Effector memory CD8-positive, alpha-beta T cell (primary cell): ENCODE data around the gene HNRNPK.
A peak's percentile ranks its signal among the peaks of the same experiment; 100 is the strongest.
"Not testable (repeated sequence)": the region's sequence is repeated elsewhere in the genome, so short reads cannot be mapped to it uniquely, and the experiment has no call there.

ENCODE experiments used
- ATAC-seq: fragments of 150-1000 bp; cut with Tn5 transposase; replicated peaks from 2 replicates; pipeline ENCODE4 v1.10.0; 2021; ENCODE audit warnings: mild to moderate bottlenecking, moderate library complexity
- DNase-seq, 3 experiments: peaks; one replicate each; pipeline ENCODE4 v3.0.0; 2021
- H3K27ac Mint-ChIP-seq, 2 donors: one replicate each; pipeline ENCODE4 v1.8.0; 2022; ENCODE audit warnings: mild to moderate bottlenecking in 2 of 2, mixed read lengths in 2 of 2, moderate library complexity in 2 of 2
- H3K27me3 Mint-ChIP-seq, 2 donors: one replicate each; pipeline ENCODE4 v1.8.0; 2022; ENCODE audit warnings: mixed read lengths in 2 of 2
- H3K36me3 Mint-ChIP-seq: one replicate; pipeline ENCODE4 v1.8.0; 2022; ENCODE audit warnings: mild to moderate bottlenecking, moderate library complexity, mixed read lengths; ENCODE audit not compliant: insufficient read depth
- H3K4me1 Mint-ChIP-seq, 2 donors: one replicate each; pipeline ENCODE4 v1.8.0; 2022; ENCODE audit warnings: low read depth in 2 of 2, mixed read lengths in 2 of 2
- H3K4me3 Mint-ChIP-seq, 2 donors: one replicate each; pipeline ENCODE4 v1.8.0; 2022; ENCODE audit warnings: mild to moderate bottlenecking in 2 of 2, mixed read lengths in 2 of 2, moderate library complexity in 2 of 2
- H3K9me3 Mint-ChIP-seq, 2 donors: one replicate each; pipeline ENCODE4 v1.8.0; 2022; ENCODE audit warnings: mixed read lengths in 2 of 2

The HNRNPK gene

DNA sequence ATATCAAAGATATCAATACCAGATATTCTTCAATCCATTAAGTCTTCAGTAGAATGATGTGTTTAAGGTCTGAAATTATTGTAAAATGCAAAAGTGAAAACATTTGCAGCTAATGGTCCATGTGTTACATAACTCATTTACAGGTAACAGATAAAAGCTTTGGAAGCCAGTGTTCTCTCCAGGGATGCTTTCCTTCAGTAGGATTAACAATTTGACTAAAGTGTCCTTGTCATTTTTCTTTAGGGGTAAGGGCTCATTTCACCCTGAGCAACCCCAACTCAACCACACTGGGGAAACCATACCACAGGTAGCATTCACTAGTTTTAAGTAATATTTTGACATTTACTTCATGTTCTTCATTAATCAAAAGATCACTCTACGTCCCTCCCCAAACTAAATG, 12.9 kb downstream of the HNRNPK start:
- H3K4me1 Mint-ChIP-seq = peaks cover 6 to 27% of the 10 kb centered on the region in 2 donors
- no peak for ATAC-seq
- DNase-seq = no peak
- no peak overlapping the region for H3K4me3 Mint-ChIP-seq
- peak overlapping the region in 1 of 2 donors; percentile 39 for H3K27ac Mint-ChIP-seq
- H3K9me3 Mint-ChIP-seq = no peaks in the 10 kb centered on the region
- H3K27me3 Mint-ChIP-seq = no peaks in the 10 kb centered on the region
- peaks cover 83% of the 10 kb centered on the region for H3K36me3 Mint-ChIP-seq

DNA sequence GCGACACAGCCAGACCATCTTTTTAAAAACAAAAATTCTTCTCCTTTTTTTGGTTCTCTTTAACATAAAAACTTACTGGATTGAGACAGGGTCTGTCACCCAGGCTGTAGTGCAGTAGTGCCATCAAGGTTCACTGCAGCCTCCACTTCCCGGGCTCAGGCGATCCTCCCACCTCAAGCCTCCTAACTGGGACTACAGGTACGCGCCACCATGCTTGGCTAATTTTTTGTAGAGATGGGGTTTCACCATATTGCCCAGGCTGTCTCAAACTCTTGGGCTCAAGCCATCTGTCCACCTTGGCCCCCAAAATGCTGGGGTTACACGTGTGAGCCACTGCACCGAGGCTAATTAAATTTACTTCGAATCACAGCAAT, 13.8 kb downstream of the HNRNPK start:
- Mint-ChIP-seq H3K4me1 (peaks cover 4 to 21% of the 10 kb centered on the region in 2 donors), H3K27ac (peak overlapping the region; percentile 63 to 86), H3K27me3 (no peaks in the 10 kb centered on the region), H3K9me3 (no peaks in the 10 kb centered on the region), H3K36me3 (peaks cover 74% of the 10 kb centered on the region), H3K4me3 (peak overlapping the region in 1 of 2 donors; percentile 14)
- ATAC-seq (no peak), DNase-seq (no peak)

DNA sequence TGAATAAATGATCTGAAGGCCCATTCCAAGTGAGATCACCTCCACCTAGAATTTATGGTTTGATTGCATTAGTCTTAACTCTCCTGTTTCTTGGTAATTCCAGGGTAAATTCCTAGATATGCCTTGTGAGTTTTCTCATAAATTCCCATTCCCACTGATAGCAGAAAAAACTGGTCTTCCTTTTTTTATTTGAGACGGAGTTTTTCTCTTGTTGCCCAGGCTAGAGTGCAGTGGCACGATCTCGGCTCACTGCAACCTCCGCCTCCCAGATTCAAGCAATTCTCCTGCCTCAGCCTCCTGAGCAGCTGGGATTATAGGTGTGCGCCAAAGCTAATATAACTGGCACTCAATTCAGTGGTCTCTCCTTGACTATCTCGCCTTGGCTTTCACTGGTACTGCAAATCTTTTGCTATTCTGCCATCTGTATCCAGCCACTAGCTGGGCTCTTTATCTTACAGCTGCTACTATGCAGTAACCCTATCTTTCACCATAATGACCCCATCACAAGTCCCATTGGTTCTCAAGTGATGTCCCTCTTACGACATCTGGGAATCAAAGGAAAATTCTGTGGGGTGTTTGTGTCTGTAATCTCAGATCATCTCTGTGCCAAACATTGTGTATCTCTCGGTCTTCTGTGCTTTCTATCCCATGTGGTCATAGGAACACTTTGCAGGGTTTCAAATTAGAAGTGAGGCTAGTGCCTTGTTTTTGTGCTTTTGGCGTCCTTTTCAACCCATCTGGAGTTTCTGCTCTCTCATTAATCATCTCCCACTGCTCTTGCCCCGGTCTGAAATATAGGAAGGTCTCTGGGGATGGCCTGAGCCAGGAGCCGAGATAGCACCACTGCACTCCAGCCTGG, 14.4 kb downstream of the HNRNPK start:
- H3K36me3 Mint-ChIP-seq = peaks cover 68% of the 10 kb centered on the region
- peaks cover 4 to 18% of the 10 kb centered on the region in 2 donors for H3K4me1 Mint-ChIP-seq
- H3K9me3 Mint-ChIP-seq = no peaks in the 10 kb centered on the region
- DNase-seq (no peak), ATAC-seq (peak; percentile 12)
- H3K27ac Mint-ChIP-seq = peak overlapping the region; percentile 63 to 86
- no peaks in the 10 kb centered on the region for H3K27me3 Mint-ChIP-seq
- peak overlapping the region in 1 of 2 donors; percentile 14 for H3K4me3 Mint-ChIP-seq

DNA sequence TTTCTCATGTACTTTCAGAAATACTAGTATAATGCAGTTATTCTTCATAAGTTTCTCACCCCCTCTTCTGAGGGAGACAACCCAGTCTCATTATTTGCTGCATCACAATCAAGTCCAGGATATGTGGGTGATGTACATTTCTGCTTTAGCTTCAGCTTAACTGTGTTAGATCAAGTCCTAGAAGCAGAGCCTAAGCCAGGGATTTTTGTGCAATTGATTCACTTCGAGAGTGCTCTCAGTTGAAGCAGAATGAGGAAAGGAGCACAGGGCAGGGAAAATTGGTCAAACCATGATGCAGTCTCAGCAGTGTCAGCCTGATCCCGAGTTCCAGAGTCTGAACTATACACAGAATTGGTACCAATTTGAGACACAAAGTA, 15.1 kb downstream of the HNRNPK start:
- H3K36me3 Mint-ChIP-seq = peaks cover 64% of the 10 kb centered on the region
- peak overlapping the region in 1 of 2 donors; percentile 86 for H3K27ac Mint-ChIP-seq
- peak; percentile 43 for ATAC-seq

DNA sequence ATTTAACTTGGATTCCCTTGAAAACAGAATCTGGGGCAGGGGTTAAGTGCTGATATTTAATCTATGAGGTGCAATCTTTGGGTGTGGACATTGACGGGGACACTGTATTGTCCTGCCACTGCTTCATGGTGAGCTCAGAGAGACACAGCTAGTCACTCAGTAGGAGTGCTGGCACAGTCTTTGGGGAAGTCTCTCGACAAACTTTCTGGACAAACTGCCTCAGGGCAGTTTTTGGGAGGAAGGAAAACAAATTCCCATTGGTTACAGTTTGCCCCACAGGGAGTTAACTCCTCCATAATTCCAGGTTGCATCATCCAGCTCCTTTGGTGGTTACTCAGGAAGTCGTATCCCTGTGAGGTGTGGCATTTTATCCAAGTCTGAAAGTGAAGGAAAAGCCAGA, 17.9 kb downstream of the HNRNPK start:
- Mint-ChIP-seq H3K4me1 (peaks cover 4 to 9% of the 10 kb centered on the region in 2 donors), H3K27ac (peak overlapping the region; percentile 20 to 56), H3K4me3 (no peak overlapping the region), H3K27me3 (no peaks in the 10 kb centered on the region), H3K9me3 (no peaks in the 10 kb centered on the region), H3K36me3 (peaks cover 36% of the 10 kb centered on the region)
- no peak for ATAC-seq
- DNase-seq = no peak

More for the DNA sequence above, 15.1 kb downstream of the HNRNPK start:
- no peak for DNase-seq
- H3K4me3 Mint-ChIP-seq = no peak overlapping the region
- no peaks in the 10 kb centered on the region for H3K27me3 Mint-ChIP-seq
- H3K4me1 Mint-ChIP-seq = peaks cover 4 to 18% of the 10 kb centered on the region in 2 donors
- no peaks in the 10 kb centered on the region for H3K9me3 Mint-ChIP-seq

DNA sequence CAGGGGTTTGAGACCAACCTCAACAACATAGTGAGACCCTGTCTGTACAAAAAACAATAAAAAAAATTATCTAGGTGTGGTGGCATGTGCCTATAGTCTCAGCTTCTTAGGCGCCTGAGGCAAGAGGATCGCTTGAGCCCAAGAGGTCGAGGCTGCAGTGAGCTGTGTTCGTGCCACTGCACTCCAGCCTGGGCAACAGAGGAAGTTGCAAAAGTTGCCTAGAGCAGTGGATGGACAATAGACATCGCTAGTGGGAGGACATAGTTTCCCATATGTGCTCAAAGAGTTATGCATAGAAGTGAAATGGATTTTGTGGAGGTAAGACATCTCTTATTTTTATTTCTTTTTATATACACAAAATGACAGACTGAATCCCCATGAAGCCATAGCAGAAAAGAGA, 19.0 kb downstream of the HNRNPK start:
- Mint-ChIP-seq H3K4me3 (no peak overlapping the region), H3K9me3 (no peaks in the 10 kb centered on the region), H3K4me1 (peaks cover 10 to 13% of the 10 kb centered on the region in 2 donors), H3K36me3 (peaks cover 31% of the 10 kb centered on the region), H3K27ac (no peak overlapping the region), H3K27me3 (no peaks in the 10 kb centered on the region)
- DNase-seq (no peak), ATAC-seq (no peak)

DNA sequence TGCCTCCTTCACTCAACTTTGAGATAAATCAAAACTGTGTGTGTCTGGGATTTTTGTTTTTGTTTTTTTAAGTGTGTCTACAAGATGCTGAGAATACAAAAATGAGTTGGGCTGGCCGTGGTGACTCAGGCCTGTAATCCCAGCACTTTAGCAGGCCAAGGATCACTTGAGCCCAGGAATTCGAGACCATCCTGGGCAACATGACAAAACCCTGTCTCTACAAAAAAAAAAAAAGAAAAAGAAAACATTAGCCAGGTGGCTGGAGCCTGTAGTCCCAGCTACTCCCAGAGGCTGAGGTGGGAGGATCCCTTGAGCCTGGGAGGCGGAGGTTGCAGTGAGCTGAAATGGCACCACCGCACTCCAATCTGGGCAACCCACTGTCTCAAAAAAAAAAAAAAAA, 21.0 kb downstream of the HNRNPK start:
- no peak overlapping the region for H3K4me3 Mint-ChIP-seq
- H3K9me3 Mint-ChIP-seq = no peaks in the 10 kb centered on the region
- ATAC-seq (no peak), DNase-seq (no peak)
- no peak overlapping the region for H3K27ac Mint-ChIP-seq
- no peaks in the 10 kb centered on the region for H3K27me3 Mint-ChIP-seq
- H3K36me3 Mint-ChIP-seq = peaks cover 14% of the 10 kb centered on the region
- H3K4me1 Mint-ChIP-seq = peaks cover 16% of the 10 kb centered on the region in 2 donors

DNA sequence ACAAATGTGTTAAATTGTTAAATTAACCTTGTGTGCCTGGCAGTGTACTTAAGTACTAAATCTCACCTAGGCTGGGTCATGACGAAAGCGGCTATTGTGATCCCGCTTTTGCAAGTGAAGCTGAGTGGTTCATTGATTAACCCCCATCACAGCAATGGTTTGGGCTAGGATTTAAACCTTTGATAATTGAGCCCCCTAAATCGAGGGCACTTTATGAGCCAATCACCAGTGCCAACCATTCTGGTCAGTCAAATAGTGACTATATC, 22.8 kb downstream of the HNRNPK start:
- Mint-ChIP-seq H3K4me1 (peaks cover 16% of the 10 kb centered on the region in 2 donors), H3K9me3 (no peaks in the 10 kb centered on the region), H3K27me3 (no peaks in the 10 kb centered on the region), H3K4me3 (peak overlapping the region; percentile 97 to 100), H3K36me3 (peaks cover 11% of the 10 kb centered on the region), H3K27ac (peak overlapping the region; percentile 98 to 99)
- DNase-seq (no peak), ATAC-seq (no peak)

DNA sequence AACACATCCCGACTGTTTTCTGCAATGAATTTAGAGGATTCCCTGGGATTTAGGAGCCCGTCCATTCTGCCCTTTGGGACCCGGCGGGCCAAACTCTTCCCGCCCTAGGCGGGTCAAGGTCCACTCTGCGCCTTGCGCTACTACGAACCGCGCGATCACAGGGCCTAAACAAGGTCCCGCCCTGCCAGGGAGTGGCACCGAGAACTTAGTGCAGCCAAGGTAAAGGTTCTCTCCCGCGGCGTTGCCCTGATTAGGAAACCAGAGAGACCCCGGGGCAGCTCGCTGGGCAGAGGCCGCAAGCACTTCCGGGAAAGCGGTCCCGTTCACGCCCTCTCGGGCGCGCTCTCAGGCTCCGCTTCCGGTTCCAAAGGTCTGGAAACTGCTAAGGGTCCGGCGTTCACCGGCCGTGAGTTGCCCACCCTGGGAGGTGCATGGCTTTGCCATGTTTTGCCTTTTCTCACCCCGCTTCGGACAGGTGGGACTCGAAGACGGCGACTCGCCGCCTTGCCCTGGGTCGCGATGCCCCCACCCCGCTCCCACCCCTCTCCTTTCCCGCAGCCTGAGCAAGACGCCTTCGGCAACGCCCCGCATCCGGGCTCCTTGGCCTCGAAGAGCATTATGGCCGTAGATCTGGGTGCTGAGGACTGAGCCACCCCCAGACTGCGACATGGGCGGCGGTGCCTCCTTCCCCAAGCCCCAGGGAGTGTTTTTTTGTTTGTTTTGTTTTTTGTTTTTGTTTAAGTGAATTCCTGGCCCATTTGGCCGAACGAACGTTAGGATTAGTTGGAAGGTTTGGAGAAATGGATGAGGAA, 23.4 kb downstream of the HNRNPK start:
- peaks cover 16% of the 10 kb centered on the region in 2 donors for H3K4me1 Mint-ChIP-seq
- DNase-seq = peak; percentile 25 to 41 (median 26)
- H3K4me3 Mint-ChIP-seq = peak overlapping the region; percentile 97 to 100
- ATAC-seq = peak; percentile 80
- H3K27ac Mint-ChIP-seq = peak overlapping the region; percentile 98 to 99
- no peaks in the 10 kb centered on the region for H3K27me3 Mint-ChIP-seq
- H3K36me3 Mint-ChIP-seq = peaks cover 15% of the 10 kb centered on the region
- H3K9me3 Mint-ChIP-seq = no peaks in the 10 kb centered on the region

DNA sequence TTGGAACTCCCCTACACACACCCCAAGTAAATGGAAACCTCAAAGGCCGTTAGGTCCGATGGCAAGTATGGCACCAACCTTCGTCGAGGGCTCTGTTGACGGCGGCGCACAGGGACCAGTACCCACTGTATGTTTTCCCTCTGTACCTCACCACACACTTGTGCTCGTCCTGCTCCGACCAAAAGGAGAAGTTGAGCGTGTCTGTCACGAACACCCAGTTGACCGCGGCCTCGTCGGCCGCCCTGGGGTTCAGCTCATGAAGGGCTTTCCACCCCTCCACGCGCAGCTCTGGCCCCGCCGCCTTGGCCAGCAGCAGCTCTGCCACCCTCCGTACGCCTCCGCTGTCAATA, 24.0 kb downstream of the HNRNPK start:
- Mint-ChIP-seq H3K27ac (peak overlapping the region; percentile 98 to 99), H3K4me1 (peaks cover 16% of the 10 kb centered on the region in 2 donors), H3K4me3 (peak overlapping the region; percentile 97 to 100), H3K36me3 (peaks cover 15% of the 10 kb centered on the region), H3K9me3 (no peaks in the 10 kb centered on the region), H3K27me3 (no peaks in the 10 kb centered on the region)
- ATAC-seq (peak; percentile 50), DNase-seq (peak in 2 of 3 experiments; percentile 10 to 23)

DNA sequence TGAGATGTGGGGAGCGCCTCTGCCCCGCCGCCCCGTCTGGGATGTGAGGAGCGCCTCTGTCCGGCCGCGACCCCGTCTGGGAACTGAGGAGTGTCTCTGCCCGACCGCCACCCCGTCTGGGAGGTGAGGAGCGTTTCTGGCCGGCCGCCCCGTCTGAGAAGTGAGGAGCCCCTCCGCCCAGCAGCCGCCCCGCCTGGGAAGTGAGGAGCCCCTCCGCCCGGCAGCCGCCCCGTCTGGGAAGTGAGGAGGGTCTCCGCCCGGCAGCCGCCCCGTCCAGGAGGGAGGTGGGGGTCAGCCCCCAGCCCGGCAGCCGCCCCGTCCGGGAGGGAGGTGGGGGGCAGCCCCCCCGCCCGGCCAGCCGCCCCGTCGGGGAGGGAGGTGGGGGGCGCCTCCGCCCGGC, 31.9 kb downstream of the HNRNPK start:
- H3K36me3 Mint-ChIP-seq = peaks cover 28% of the 10 kb centered on the region
- H3K27ac Mint-ChIP-seq, H3K4me1 Mint-ChIP-seq, H3K9me3 Mint-ChIP-seq, DNase-seq, ATAC-seq, H3K27me3 Mint-ChIP-seq, H3K4me3 Mint-ChIP-seq: not testable (repeated sequence)

DNA sequence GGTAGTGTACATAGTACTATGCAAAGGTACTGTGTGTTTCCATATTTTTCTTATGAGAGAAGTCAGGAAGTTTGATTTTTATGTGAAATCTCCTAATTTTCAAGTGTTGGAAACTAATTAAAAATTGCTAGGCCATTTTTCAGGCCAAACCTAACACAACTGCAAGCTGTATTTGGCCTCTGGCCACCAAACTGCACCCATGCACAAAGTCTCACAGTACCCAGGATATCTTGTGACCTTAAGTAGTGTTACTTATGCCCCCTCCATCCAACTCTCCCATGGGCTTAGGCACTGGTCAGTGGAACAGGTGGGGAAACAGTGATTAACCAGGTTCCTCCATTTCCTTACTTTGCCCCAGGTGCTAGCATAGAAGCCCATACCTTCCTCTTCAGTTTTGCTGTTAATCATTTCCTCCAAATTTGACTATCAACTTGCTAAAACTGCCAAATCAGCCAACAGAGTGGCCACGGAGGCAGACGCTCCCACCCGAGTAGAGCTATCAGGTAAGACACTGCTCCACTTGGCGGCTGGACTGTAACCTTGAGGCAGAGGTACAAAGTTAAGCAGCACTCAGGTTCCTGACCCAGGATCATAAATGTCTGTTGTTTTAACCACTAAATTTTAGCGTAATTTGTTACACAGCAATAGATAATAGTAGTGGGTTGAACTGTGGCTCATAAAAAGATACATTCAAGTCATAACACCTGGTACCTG, 39.3 kb downstream of the HNRNPK start:
- ATAC-seq (no peak), DNase-seq (no peak)
- Mint-ChIP-seq H3K4me3 (no peak overlapping the region), H3K36me3 (peaks cover 31% of the 10 kb centered on the region), H3K9me3 (no peaks in the 10 kb centered on the region), H3K27me3 (no peaks in the 10 kb centered on the region), H3K4me1 (peaks cover 3 to 8% of the 10 kb centered on the region in 2 donors), H3K27ac (peak overlapping the region in 1 of 2 donors; percentile 71)

DNA sequence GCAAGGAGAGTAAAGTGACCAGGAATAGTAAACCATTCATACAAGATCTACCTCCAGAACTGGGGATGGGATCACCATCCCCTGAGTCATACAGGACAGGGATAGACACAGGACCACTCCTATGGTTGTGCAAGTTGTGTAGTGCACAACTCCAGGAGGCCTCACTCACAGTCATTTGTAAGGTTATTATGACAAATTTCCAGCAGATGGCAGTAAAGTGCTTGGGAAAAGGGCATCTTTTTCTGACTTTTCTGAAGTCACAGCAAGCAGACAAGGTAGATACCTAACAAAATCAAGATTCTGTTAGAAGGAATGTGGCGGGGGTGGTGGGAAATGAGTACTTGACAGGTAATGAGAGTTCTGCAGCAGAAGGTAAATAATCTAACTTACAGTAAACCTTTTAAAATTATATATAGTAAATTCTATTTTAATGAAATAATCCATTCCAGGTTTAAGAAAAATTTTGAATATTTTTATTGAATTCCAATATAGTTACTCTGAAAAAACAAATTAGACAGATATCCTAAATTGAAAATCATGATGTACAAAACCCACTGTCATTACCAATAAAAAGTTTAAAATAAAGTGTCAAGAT, 42.1 kb downstream of the HNRNPK start:
- no peak overlapping the region for H3K4me3 Mint-ChIP-seq
- H3K4me1 Mint-ChIP-seq = peaks cover 0 to 6% of the 10 kb centered on the region in 2 donors
- peaks cover 15% of the 10 kb centered on the region for H3K36me3 Mint-ChIP-seq
- no peak overlapping the region for H3K27ac Mint-ChIP-seq
- H3K9me3 Mint-ChIP-seq = no peaks in the 10 kb centered on the region
- DNase-seq (peak; percentile 41 to 51 (median 46)), ATAC-seq (peak; percentile 66)
- H3K27me3 Mint-ChIP-seq = no peaks in the 10 kb centered on the region
